Measurements from ENCODE around the gene ACAP3.
"Not testable (repeated sequence)": the region's sequence is repeated elsewhere in the genome, so short reads cannot be mapped to it uniquely, and the experiment has no call there.

The ACAP3 gene

GRCh38 chr1:1260843-1261560 lies 46.7 kb downstream of the ACAP3 start:
- DNase-seq, result no peak

GRCh38 chr1:1259951-1260600 lies 47.7 kb downstream of the ACAP3 start:
- DNase-seq, result no peak

GRCh38 chr1:1259540-1259939 lies 48.2 kb downstream of the ACAP3 start:
- no peak for DNase-seq

GRCh38 chr1:1259119-1259488 lies 48.6 kb downstream of the ACAP3 start:
- no peak for DNase-seq

- DNase-seq, result no peak
Observed at GRCh38 chr1:1256956-1257871, 50.5 kb downstream of the ACAP3 start.

GRCh38 chr1:1255611-1256010 lies 52.1 kb downstream of the ACAP3 start:
- DNase-seq, result no peak

GRCh38 chr1:1255078-1255477 lies 52.7 kb downstream of the ACAP3 start:
- no peak for DNase-seq

- no peak for DNase-seq
Observed at GRCh38 chr1:1254667-1254998, 53.1 kb downstream of the ACAP3 start.

GRCh38 chr1:1253972-1254666 lies 53.6 kb downstream of the ACAP3 start:
- DNase-seq, result no peak

GRCh38 chr1:1253314-1253713 lies 54.4 kb downstream of the ACAP3 start:
- no peak for DNase-seq

GRCh38 chr1:1250786-1251284 lies 56.9 kb downstream of the ACAP3 start:
- no peak for DNase-seq

- not testable (repeated sequence) for DNase-seq
Observed at GRCh38 chr1:1248009-1248913, 59.5 kb downstream of the ACAP3 start.

- no peak for DNase-seq
Observed at GRCh38 chr1:1247341-1247913, 60.3 kb downstream of the ACAP3 start.

GRCh38 chr1:1246577-1247340 lies 61.0 kb downstream of the ACAP3 start, which contains the start of gene C1QTNF12:
C1QTNF12 (minus strand) TSS chr1:1246722; CDS start chr1:1246690, 32 bp downstream.
- DNase-seq, result no peak

GRCh38 chr1:1245817-1246576 lies 61.7 kb downstream of the ACAP3 start:
- DNase-seq, result no peak

GRCh38 chr1:1245178-1245816 lies 62.4 kb downstream of the ACAP3 start:
- no peak for DNase-seq

GRCh38 chr1:1244192-1244811 lies 63.4 kb downstream of the ACAP3 start:
- no peak for DNase-seq

- no peak for DNase-seq
Observed at GRCh38 chr1:1243807-1244191, 63.9 kb downstream of the ACAP3 start.

GRCh38 chr1:1243266-1243660 lies 64.5 kb downstream of the ACAP3 start:
- DNase-seq, result no peak

All from cortex of kidney (tissue), 1 donor.